ENCODE data around the gene TJAP1. TPM values are rescaled to one million over a fixed set of nuclear protein-coding genes. Genes with fewer than 3 reads are reported as not detected.

TJAP1 gene
- polyA plus RNA-seq, 1 donor from 2014 or later = 11.4 TPM

DNA sequence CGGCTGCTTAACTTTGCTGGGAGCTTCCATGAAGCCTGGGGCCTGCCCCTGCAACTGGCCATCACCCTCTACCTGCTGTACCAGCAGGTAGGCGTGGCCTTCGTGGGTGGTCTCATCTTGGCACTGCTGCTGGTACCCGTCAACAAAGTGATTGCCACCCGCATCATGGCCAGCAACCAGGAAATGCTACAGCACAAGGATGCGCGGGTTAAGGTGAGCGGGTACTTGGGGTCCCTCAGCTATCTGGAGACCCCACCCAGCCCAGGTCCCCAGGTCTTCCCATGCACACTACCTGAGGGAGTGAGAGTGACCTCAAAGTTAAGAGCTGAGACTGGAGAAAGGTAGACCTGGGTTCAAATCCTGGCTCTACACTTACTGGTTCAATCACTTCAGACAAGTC lies 44.2 kb upstream of the TJAP1 start:
- no peak overlapping the region for H3K4me2 ChIP-seq (ENCODE audit: low read length)
- no peak for TF ChIP-seq EP300 (conservative IDR thresholded peaks at IDR 0.05; ENCODE audit: poor library complexity, severe bottlenecking)
- TF ChIP-seq RAD21 (conservative IDR thresholded peaks at IDR 0.05) = no peak
- no peak for TF ChIP-seq MXI1 (conservative IDR thresholded peaks at IDR 0.05; ENCODE audit: poor library complexity, severe bottlenecking)
- no peak for TF ChIP-seq CTCF (IDR thresholded peaks at IDR 0.05; ENCODE audit: poor library complexity, severe bottlenecking)
- TF ChIP-seq EZH2 (IDR thresholded peaks at IDR 0.05; ENCODE audit: borderline replicate concordance, insufficient read depth, low read length, poor library complexity, severe bottlenecking) = no peak
- no peak for TF ChIP-seq POLR2AphosphoS5 (IDR thresholded peaks at IDR 0.05)
- TF ChIP-seq SMC3 (conservative IDR thresholded peaks at IDR 0.05; ENCODE audit: poor library complexity) = no peak
- no peak for TF ChIP-seq REST (IDR thresholded peaks at IDR 0.05; ENCODE audit: borderline replicate concordance)
- TF ChIP-seq TAF1 (IDR thresholded peaks at IDR 0.05; ENCODE audit: low read depth) = no peak
- no peaks in the 10 kb centered on the region for H3K36me3 ChIP-seq (ENCODE audit: insufficient read depth, low read length)
- no peaks in the 10 kb centered on the region for H3K9me3 ChIP-seq (ENCODE audit: low read length)
- no peak overlapping the region for H3K9ac ChIP-seq (ENCODE audit: low read length)
- no peak overlapping the region for H3K27ac ChIP-seq (ENCODE audit: low read length)
- no peaks in the 10 kb centered on the region for H4K20me1 ChIP-seq (ENCODE audit: insufficient read depth)
- no peaks in the 10 kb centered on the region for H3K9me2 ChIP-seq (ENCODE audit: insufficient read depth, low read length)
- peaks cover 8% of the 10 kb centered on the region for H3K79me2 ChIP-seq (replicated peaks; ENCODE audit: insufficient read depth, low read length)
- H3K27me3 ChIP-seq (ENCODE audit: insufficient read depth, low read depth, low read length) = no peaks in the 10 kb centered on the region
- H3K4me3 ChIP-seq (ENCODE audit: low read length) = no peak overlapping the region
- H3F3A ChIP-seq (ENCODE audit: insufficient read depth, low read length, poor library complexity, severe bottlenecking) = no peaks in the 10 kb centered on the region
- no peak overlapping the region for H2AFZ ChIP-seq (ENCODE audit: low read depth, low read length)

- no peak overlapping the region for H3K4me2 ChIP-seq (ENCODE audit: low read length)
- no peaks in the 10 kb centered on the region for H3K9me3 ChIP-seq (ENCODE audit: low read length)
- no peaks in the 10 kb centered on the region for H3K27me3 ChIP-seq (ENCODE audit: insufficient read depth, low read depth, low read length)
- H2AFZ ChIP-seq (ENCODE audit: low read depth, low read length) = no peak overlapping the region
- no peaks in the 10 kb centered on the region for H3K36me3 ChIP-seq (ENCODE audit: insufficient read depth, low read length)
- H3K4me3 ChIP-seq (ENCODE audit: low read length) = no peak overlapping the region
- no peaks in the 10 kb centered on the region for H3K79me2 ChIP-seq (replicated peaks; ENCODE audit: insufficient read depth, low read length)
- H3K9ac ChIP-seq (ENCODE audit: low read length) = no peak overlapping the region
- H3F3A ChIP-seq (ENCODE audit: insufficient read depth, low read length, poor library complexity, severe bottlenecking) = no peaks in the 10 kb centered on the region
- no peak for TF ChIP-seq MXI1 (conservative IDR thresholded peaks at IDR 0.05; ENCODE audit: poor library complexity, severe bottlenecking)
- TF ChIP-seq EP300 (conservative IDR thresholded peaks at IDR 0.05; ENCODE audit: poor library complexity, severe bottlenecking) = no peak
- no peak for TF ChIP-seq CTCF (IDR thresholded peaks at IDR 0.05; ENCODE audit: poor library complexity, severe bottlenecking)
- TF ChIP-seq POLR2AphosphoS5 (IDR thresholded peaks at IDR 0.05) = no peak
- no peak for TF ChIP-seq SMC3 (conservative IDR thresholded peaks at IDR 0.05; ENCODE audit: poor library complexity)
- no peak for TF ChIP-seq REST (IDR thresholded peaks at IDR 0.05; ENCODE audit: borderline replicate concordance)
- no peak for TF ChIP-seq RAD21 (conservative IDR thresholded peaks at IDR 0.05)
- no peak for TF ChIP-seq TAF1 (IDR thresholded peaks at IDR 0.05; ENCODE audit: low read depth)
- no peak for TF ChIP-seq EZH2 (IDR thresholded peaks at IDR 0.05; ENCODE audit: borderline replicate concordance, insufficient read depth, low read length, poor library complexity, severe bottlenecking)
- H4K20me1 ChIP-seq (ENCODE audit: insufficient read depth) = no peaks in the 10 kb centered on the region
- H3K9me2 ChIP-seq (ENCODE audit: insufficient read depth, low read length) = no peaks in the 10 kb centered on the region
- H3K27ac ChIP-seq (ENCODE audit: low read length) = no peak overlapping the region
Observed at GRCh38 chr6:43434001-43434840, 43.1 kb upstream of the TJAP1 start.
